HUES6 (cell line): ENCODE results near the gene AIP.
A peak's percentile ranks its signal among the peaks of the same experiment; 100 is the strongest.
"Not testable (repeated sequence)": the region's sequence is repeated elsewhere in the genome, so short reads cannot be mapped to it uniquely, and the experiment has no call there.

Source experiments
- H3K27ac ChIP-seq: 2 replicates; pipeline ENCODE4 v1.7.0; 2013; ENCODE audit warnings: low read depth, mild to moderate bottlenecking, low read length, inconsistent platforms
- H3K27me3 ChIP-seq: 2 replicates; pipeline ENCODE4 v1.6.1; 2013; ENCODE audit warnings: low read length; ENCODE audit not compliant: control insufficient read depth, insufficient read depth
- H3K36me3 ChIP-seq: 2 replicates; pipeline ENCODE4 v1.6.1; 2013; ENCODE audit warnings: low read length; ENCODE audit not compliant: control insufficient read depth, insufficient read depth
- H3K4me1 ChIP-seq: 2 replicates; pipeline ENCODE4 v1.6.1; 2013; ENCODE audit warnings: low read length; ENCODE audit not compliant: control insufficient read depth, insufficient read depth
- H3K4me3 ChIP-seq: 2 replicates; pipeline ENCODE4 v1.5.1; 2013; ENCODE audit warnings: low read depth, low read length
- H3K9ac ChIP-seq: one replicate; pipeline ENCODE4 v1.6.1; 2013; ENCODE audit warnings: mild to moderate bottlenecking, low read length
- H3K9me3 ChIP-seq: 2 replicates; pipeline ENCODE4 v1.6.1; 2013; ENCODE audit warnings: low read depth, low read length; ENCODE audit not compliant: control insufficient read depth, insufficient read depth

The AIP gene

GRCh38 chr11:67504950-67505581, 22.2 kb downstream of the AIP start, which contains the start of gene PITPNM1:
Gene PITPNM1 (minus strand): TSS chr11:67505363. CDS start chr11:67504180, 1,183 bp downstream.
- Histone ChIP-seq H3K4me1 (peaks cover 23% of the 10 kb centered on the region), H3K9me3 (no peaks in the 10 kb centered on the region), H3K36me3 (peaks cover 15% of the 10 kb centered on the region), H3K9ac (peak within 1 kb of the TSS; percentile 43), H3K4me3 (peak within 1 kb of the TSS; percentile 84), H3K27me3 (peaks cover 8% of the 10 kb centered on the region), H3K27ac (no peak within 1 kb of the TSS; the same call in 1 of the 2 replicates)

GRCh38 chr11:67505605-67506396, 23.0 kb downstream of the AIP start:
- H3K36me3 ChIP-seq = peaks cover 12% of the 10 kb centered on the region
- H3K4me1 ChIP-seq = peaks cover 23% of the 10 kb centered on the region
- peak overlapping the region; percentile 84 for H3K4me3 ChIP-seq
- no peaks in the 10 kb centered on the region for H3K9me3 ChIP-seq
- no peak overlapping the region; the same call in 1 of the 2 replicates for H3K27ac ChIP-seq
- peaks cover 8% of the 10 kb centered on the region for H3K27me3 ChIP-seq
- peak overlapping the region; percentile 25 for H3K9ac ChIP-seq

- Histone ChIP-seq H3K4me3 (no peak overlapping the region), H3K4me1 (peaks cover 23% of the 10 kb centered on the region), H3K9ac (no peak overlapping the region), H3K27me3 (peaks cover 11% of the 10 kb centered on the region), H3K36me3 (peaks cover 5% of the 10 kb centered on the region), H3K27ac (no peak overlapping the region), H3K9me3 (no peaks in the 10 kb centered on the region)
Measured at GRCh38 chr11:67506426-67507051, 23.7 kb downstream of the AIP start.

GRCh38 chr11:67507242-67507863, 24.5 kb downstream of the AIP start:
- Histone ChIP-seq H3K27ac (no peak overlapping the region), H3K36me3 (0 out of 2 replicates have a peak, but pooled peaks cover 2% of the 10 kb centered on the region), H3K27me3 (peaks cover 11% of the 10 kb centered on the region), H3K9ac (peak overlapping the region; percentile 30), H3K4me1 (peaks cover 23% of the 10 kb centered on the region), H3K4me3 (peak overlapping the region; percentile 89), H3K9me3 (no peaks in the 10 kb centered on the region)

- H3K27ac ChIP-seq = peak within 1 kb of the TSS; percentile 75; the same call in 1 of the 2 replicates
- no peaks in the 10 kb centered on the region for H3K9me3 ChIP-seq
- H3K4me3 ChIP-seq = peak within 1 kb of the TSS; percentile 89
- peaks cover 11% of the 10 kb centered on the region for H3K27me3 ChIP-seq
- H3K4me1 ChIP-seq = peaks cover 23% of the 10 kb centered on the region
- H3K36me3 ChIP-seq = 0 out of 2 replicates have a peak, but pooled peaks cover 2% of the 10 kb centered on the region
- H3K9ac ChIP-seq = peak within 1 kb of the TSS; percentile 67
Measured at GRCh38 chr11:67507864-67508485, 25.1 kb downstream of the AIP start, which contains the start of gene CDK2AP2. Gene CDK2AP2 (minus strand): TSS chr11:67508162. CDS start chr11:67508082, 80 bp downstream.

- H3K4me3 ChIP-seq = peak overlapping the region; percentile 89
- peak overlapping the region; percentile 67 for H3K9ac ChIP-seq
- peak overlapping the region; percentile 75; the same call in 1 of the 2 replicates for H3K27ac ChIP-seq
- peaks cover 21% of the 10 kb centered on the region for H3K4me1 ChIP-seq
- no peaks in the 10 kb centered on the region for H3K9me3 ChIP-seq
- H3K27me3 ChIP-seq = peaks cover 7% of the 10 kb centered on the region
- 0 out of 2 replicates have a peak, but pooled peaks cover 2% of the 10 kb centered on the region for H3K36me3 ChIP-seq
Measured at GRCh38 chr11:67508486-67509121, 25.8 kb downstream of the AIP start.

DNA sequence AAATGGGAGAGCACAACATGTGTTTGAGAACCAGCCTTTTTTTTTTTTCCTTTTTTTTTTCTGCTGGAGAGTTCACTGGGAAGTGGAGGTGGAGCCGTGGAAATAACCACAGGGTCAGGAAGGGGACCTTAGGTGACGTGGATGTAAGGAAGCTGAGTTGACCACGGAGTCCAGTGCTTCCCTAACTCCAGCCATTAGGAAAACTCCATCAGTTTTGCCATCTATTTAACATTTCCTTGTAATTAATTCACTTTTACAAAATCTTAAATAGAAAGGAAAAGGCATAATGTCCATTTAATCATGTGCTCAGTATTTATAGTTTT, 27.2 kb downstream of the AIP start:
- peaks cover 18% of the 10 kb centered on the region for H3K4me1 ChIP-seq
- no peak overlapping the region for H3K27ac ChIP-seq
- H3K9me3 ChIP-seq = no peaks in the 10 kb centered on the region
- no peak overlapping the region for H3K4me3 ChIP-seq
- peaks cover 10% of the 10 kb centered on the region; the same call in 1 of the 2 replicates for H3K27me3 ChIP-seq
- 0 out of 2 replicates have a peak, but pooled peaks cover 2% of the 10 kb centered on the region for H3K36me3 ChIP-seq
- no peak overlapping the region for H3K9ac ChIP-seq

DNA sequence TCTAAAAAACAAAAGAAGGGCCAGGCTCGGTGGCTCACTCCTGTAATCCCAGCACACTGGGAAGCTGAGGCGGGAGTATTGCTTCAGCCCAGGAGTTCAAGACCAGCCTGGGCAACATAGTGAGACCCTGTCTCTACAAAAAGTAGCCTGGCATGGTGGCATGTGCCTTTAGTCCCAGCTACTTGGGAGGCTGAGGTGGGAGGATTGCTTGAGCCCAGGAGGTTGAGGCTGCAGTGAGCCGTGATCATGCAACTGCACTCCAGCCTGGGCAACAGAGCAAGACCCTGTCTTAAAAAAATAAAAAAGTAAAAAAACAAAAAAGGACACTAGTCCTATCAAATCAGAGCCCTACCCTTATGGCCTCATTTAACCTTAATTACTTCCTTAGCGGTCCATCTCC, 28.7 kb downstream of the AIP start:
- not testable (repeated sequence) for H3K27ac ChIP-seq

DNA sequence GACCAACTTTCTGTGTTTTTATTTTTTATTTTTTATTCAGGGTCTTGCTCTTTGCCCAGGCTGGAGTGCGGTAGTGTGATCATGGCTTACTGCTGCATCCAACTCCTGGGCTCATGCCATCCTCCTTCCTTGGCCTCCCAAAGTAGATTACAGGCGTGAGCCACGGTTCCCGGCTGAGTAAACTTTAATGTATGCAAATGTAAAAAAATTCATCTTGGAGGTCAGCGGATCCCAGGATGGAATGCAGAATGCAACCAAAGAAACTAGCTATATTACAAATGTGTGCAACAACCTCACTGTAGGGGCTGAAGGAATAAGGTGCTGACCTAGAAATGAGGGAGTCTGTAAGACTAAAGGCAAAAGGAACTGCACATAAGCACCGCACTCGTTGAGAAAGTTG, 31.3 kb downstream of the AIP start:
- H3K27me3 ChIP-seq = peaks cover 10% of the 10 kb centered on the region; the same call in 1 of the 2 replicates
- H3K4me3 ChIP-seq = no peak overlapping the region
- H3K27ac ChIP-seq = no peak overlapping the region
- H3K4me1 ChIP-seq = no peaks in the 10 kb centered on the region
- no peaks in the 10 kb centered on the region for H3K9me3 ChIP-seq
- no peaks in the 10 kb centered on the region for H3K36me3 ChIP-seq
- no peak overlapping the region for H3K9ac ChIP-seq

More for the DNA sequence above, 28.7 kb downstream of the AIP start:
- not testable (repeated sequence) for H3K9ac ChIP-seq, H3K9me3 ChIP-seq, H3K36me3 ChIP-seq, H3K4me1 ChIP-seq, H3K27me3 ChIP-seq, H3K4me3 ChIP-seq

DNA sequence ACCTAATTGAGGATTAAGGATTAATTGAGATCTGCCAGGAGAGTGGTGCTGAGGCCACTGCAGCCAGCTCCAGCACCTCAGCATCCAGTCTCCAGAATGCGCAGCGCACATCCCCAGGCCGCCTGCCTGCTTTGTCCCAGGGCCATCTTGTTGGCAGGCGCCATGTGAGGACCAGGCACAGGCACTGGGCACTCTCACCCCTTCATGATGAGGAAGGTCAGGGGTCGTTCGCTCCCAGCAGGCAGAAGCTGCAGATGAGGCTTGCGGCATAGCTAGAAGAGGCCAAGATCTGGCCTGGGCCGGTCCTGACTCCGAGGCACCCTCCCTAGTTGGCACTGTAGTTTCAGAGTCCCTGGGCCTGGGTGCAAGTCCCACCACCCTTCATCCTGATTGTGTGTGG, 34.0 kb downstream of the AIP start:
- Histone ChIP-seq H3K36me3 (no peaks in the 10 kb centered on the region), H3K27ac (no peak overlapping the region), H3K4me3 (no peak overlapping the region), H3K9ac (no peak overlapping the region), H3K9me3 (no peaks in the 10 kb centered on the region), H3K27me3 (peaks cover 7% of the 10 kb centered on the region; the same call in 1 of the 2 replicates), H3K4me1 (no peaks in the 10 kb centered on the region)
